ENCODE data around the gene PHGDH.

DNA sequence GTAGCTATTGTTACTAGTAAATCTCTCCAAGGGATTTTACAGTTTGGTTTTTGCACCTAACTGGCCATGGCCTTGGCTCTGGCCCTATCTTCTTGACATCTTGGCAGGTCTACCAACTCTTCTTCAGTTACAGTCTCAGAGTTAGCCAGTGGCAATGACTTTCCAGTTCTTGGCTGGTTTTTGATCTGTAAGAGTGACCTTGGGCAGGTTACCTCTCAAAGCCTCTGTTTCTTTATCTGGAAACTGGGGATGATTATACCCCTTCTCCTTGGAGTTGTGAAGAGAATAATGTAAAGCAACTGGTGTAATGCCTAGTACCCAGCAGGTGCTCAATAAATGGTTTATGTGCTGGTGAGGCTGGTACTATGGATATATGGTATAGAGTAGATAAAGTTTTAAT lies 6.7 kb downstream of the PHGDH start:
- TF ChIP-seq, protein P1, sequence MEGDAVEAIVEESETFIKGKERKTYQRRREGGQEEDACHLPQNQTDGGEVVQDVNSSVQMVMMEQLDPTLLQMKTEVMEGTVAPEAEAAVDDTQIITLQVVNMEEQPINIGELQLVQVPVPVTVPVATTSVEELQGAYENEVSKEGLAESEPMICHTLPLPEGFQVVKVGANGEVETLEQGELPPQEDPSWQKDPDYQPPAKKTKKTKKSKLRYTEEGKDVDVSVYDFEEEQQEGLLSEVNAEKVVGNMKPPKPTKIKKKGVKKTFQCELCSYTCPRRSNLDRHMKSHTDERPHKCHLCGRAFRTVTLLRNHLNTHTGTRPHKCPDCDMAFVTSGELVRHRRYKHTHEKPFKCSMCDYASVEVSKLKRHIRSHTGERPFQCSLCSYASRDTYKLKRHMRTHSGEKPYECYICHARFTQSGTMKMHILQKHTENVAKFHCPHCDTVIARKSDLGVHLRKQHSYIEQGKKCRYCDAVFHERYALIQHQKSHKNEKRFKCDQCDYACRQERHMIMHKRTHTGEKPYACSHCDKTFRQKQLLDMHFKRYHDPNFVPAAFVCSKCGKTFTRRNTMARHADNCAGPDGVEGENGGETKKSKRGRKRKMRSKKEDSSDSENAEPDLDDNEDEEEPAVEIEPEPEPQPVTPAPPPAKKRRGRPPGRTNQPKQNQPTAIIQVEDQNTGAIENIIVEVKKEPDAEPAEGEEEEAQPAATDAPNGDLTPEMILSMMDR (optimal IDR thresholded peaks at IDR 0.05 in 1 of 3, IDR thresholded peaks at IDR 0.05 in 1 of 3, conservative IDR thresholded peaks at IDR 0.05 in 1 of 3; ENCODE audit: extremely low read depth in 1 of 3, insufficient read depth in 2 of 3, low read length in 3 of 3): no peak
- TF ChIP-seq EZH2 (IDR thresholded peaks at IDR 0.05; ENCODE audit: low read length): no peak

All from keratinocyte (primary cell).